B cell (primary cell): ENCODE results near the gene ADAM19. TPM values are rescaled to one million over a fixed set of nuclear protein-coding genes. Genes with fewer than 3 reads are reported as not detected.

Source experiments
- ATAC-seq: fragments of 200-7000 bp; cut with Tn5 transposase; one replicate; pipeline ENCODE4 v1.10.0; 2021; ENCODE audit warnings: low read depth, mild to moderate bottlenecking, moderate number of reproducible peaks, moderate library complexity
- CTCF ChIA-PET: fragments of 350-600 bp; sonication (Branson Sonifier 250); formaldehyde crosslinking; loops from one replicate; lab custom pipeline; 2021; ENCODE audit warnings: antibody characterized with exemption, inconsistent platforms; lab: Charles Lee
- POLR2A ChIA-PET: fragments of 350-600 bp; sonication (Branson Sonifier 250); formaldehyde crosslinking; loops from one replicate; lab custom pipeline; 2021; ENCODE audit warnings: antibody characterized with exemption; lab: Charles Lee
- DNase-seq: peaks from one replicate; pipeline ENCODE4 v3.0.0; 2013
- H2AFZ ChIP-seq: 2 replicates; pipeline ENCODE4 v1.6.1; 2012; ENCODE audit warnings: mild to moderate bottlenecking, low read depth, low read length; ENCODE audit not compliant: insufficient read depth, poor library complexity, severe bottlenecking
- H3K27ac ChIP-seq, 2 donors: 1 replicate in 1 of 2; 2 replicates in 1 of 2; pipeline ENCODE4 v1.5.1; 2012 to 2013; ENCODE audit warnings: low read length in 2 of 2, mild to moderate bottlenecking in 2 of 2, moderate library complexity in 1 of 2
- H3K27me3 ChIP-seq, 4 experiments: fragments of 200-600 bp in 1 of 4; sonication (generic) in 1 of 4; replicated peaks in 1 of 4; 1 replicate in 2 of 4; 2 replicates in 2 of 4; pipeline versions ENCODE4 v1.6.1 to v1.7.0; 2013 to 2016; ENCODE audit warnings: low read length in 3 of 4, mild to moderate bottlenecking in 2 of 4, mixed read lengths in 1 of 4, moderate library complexity in 1 of 4; ENCODE audit not compliant: insufficient read depth in 4 of 4, control insufficient read depth in 3 of 4; ENCODE audit errors: control extremely low read depth in 1 of 4
- H3K36me3 ChIP-seq, 2 experiments: replicated peaks in 1 of 2; 1 replicate in 1 of 2; 2 replicates in 1 of 2; pipeline versions ENCODE4 v1.6.1 to v1.7.1; 2013; ENCODE audit warnings: low read length in 1 of 2; ENCODE audit not compliant: insufficient read depth in 2 of 2, control insufficient read depth in 1 of 2; ENCODE audit errors: control extremely low read depth in 1 of 2, extremely low read depth in 1 of 2
- H3K4me1 ChIP-seq, 2 donors: fragments of 200-600 bp in 1 of 2; sonication (generic) in 1 of 2; 1 replicate in 1 of 2; 2 replicates in 1 of 2; pipeline versions ENCODE4 v1.5.1 to v1.6.1; 2013 to 2017; ENCODE audit warnings: low read length in 2 of 2; ENCODE audit not compliant: control insufficient read depth in 2 of 2, insufficient read depth in 2 of 2
- H3K4me2 ChIP-seq: replicated peaks from 2 replicates; pipeline ENCODE3; 2012; ENCODE audit warnings: mild to moderate bottlenecking, low read depth, low read length; ENCODE audit not compliant: poor library complexity, severe bottlenecking
- H3K4me3 ChIP-seq, 5 experiments: fragments of 200-600 bp in 1 of 5; sonication (generic) in 1 of 5; 1 replicate in 3 of 5; 2 replicates in 2 of 5; pipeline versions ENCODE4 v1.5.1 to v1.7.0; 2011 to 2016; ENCODE audit warnings: low read length in 4 of 5, mild to moderate bottlenecking in 4 of 5, low read depth in 2 of 5, control low read depth in 1 of 5, moderate library complexity in 1 of 5; ENCODE audit not compliant: insufficient read depth in 1 of 5; ENCODE audit errors: control extremely low read depth in 1 of 5, extremely low read depth in 1 of 5
- H3K79me2 ChIP-seq: fragments of 200-600 bp; sonication (generic); one replicate; pipeline ENCODE4 v1.6.0; 2016; ENCODE audit warnings: low read length; ENCODE audit not compliant: control insufficient read depth, insufficient read depth
- H3K9ac ChIP-seq: fragments of 200-600 bp; sonication (generic); 2 replicates; pipeline ENCODE4 v1.6.1; 2017; ENCODE audit warnings: mild to moderate bottlenecking, low read length, moderate library complexity
- H3K9me3 ChIP-seq, 3 donors: one replicate each; pipeline versions ENCODE4 v1.6.1 to v1.7.1; 2013; ENCODE audit warnings: low read length in 2 of 3; ENCODE audit not compliant: control insufficient read depth in 2 of 3, insufficient read depth in 1 of 3; ENCODE audit errors: control extremely low read depth in 1 of 3
- H4K20me1 ChIP-seq: 2 replicates; pipeline ENCODE4 v1.6.0; 2012; ENCODE audit warnings: mild to moderate bottlenecking, low read length; ENCODE audit not compliant: insufficient read depth, control insufficient read depth, poor library complexity, severe bottlenecking
- H3K27ac Mint-ChIP-seq: one replicate; pipeline ENCODE4 v1.8.0; 2021; ENCODE audit warnings: mixed read lengths
- H3K27me3 Mint-ChIP-seq: one replicate; pipeline ENCODE4 v1.8.0; 2021; ENCODE audit warnings: mixed read lengths
- H3K4me1 Mint-ChIP-seq: one replicate; pipeline ENCODE4 v1.8.0; 2021; ENCODE audit warnings: mixed read lengths
- H3K4me3 Mint-ChIP-seq: one replicate; pipeline ENCODE4 v1.8.0; 2021; ENCODE audit warnings: mixed read lengths
- H3K9me3 Mint-ChIP-seq: one replicate; pipeline ENCODE4 v1.8.0; 2022; ENCODE audit warnings: mixed read lengths; ENCODE audit not compliant: insufficient read depth
- EZH2 ChIP-seq: IDR thresholded peaks from 2 replicates; pipeline ENCODE4 v1.6.1; 2012; ENCODE audit warnings: borderline replicate concordance, low read depth, mild to moderate bottlenecking, moderate library complexity, low read length; ENCODE audit not compliant: insufficient read depth, poor library complexity, severe bottlenecking
- WGBS: methylation state at CpG from one replicate; pipeline ENCODE4 v1.1.5; 2013; ENCODE audit warnings: missing lambda C conversion rate; ENCODE audit not compliant: insufficient coverage; 5-methylcytosine and 5-hydroxymethylcytosine counted together
- intact Hi-C: fragments of 100-400 bp; cut with micrococcal nuclease; formaldehyde crosslinking; loops from one replicate; pipeline ENCODE4 v1.10.0; 2022
- polyA plus RNA-seq: library from polyadenylated mRNA; depleted of rRNA; stranded (reverse); fragments of >200 nt; gene quantifications from 2 replicates; pipeline ENCODE4 v1.2.3, GENCODE V29; 2012
- total RNA-seq, 2 donors: library from RNA; stranded (reverse); fragments of 120-200 nt in 1 of 2; gene quantifications; 1 replicate in 1 of 2; 2 replicates in 1 of 2; pipeline versions ENCODE4 v1.2.3 to v1.2.4, GENCODE V29; 2013 to 2022
- TF ChIP-seq, protein P1 (sequence below): fragments of 200-600 bp; IDR thresholded peaks from one replicate; pipeline ENCODE4 v1.8.0; 2022; ENCODE audit warnings: antibody characterized with exemption, mild to moderate bottlenecking

The ADAM19 gene
- total and polyA plus RNA-seq, 2 donors (not counting 1 experiment from before 2014, with no cell fraction given) = 110 to 171 TPM

DNA sequence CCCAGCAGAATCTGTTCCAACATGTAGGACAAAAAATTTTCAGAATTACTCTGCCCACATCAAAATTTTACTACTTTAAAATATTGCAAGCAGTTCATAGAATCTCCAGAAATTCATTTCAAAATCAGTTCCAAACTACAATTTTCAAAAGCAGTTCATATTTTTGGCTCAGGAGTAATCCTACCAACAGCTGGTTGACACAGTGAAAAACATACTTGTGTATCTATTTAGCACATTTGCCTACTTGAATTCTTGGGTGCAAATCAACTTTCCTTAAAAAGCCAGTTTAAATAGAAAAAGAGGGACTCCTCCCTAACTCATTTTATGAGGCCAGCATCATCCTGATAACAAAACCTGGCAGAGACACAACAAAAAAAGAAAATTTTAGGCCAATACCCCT, 45.2 kb upstream of the ADAM19 start:
- CTCF ChIA-PET = interaction anchor here (0.9 kb wide), 1 partner anchor 48 kb away, joined by 3 read pairs; no protein-coding TSS in a partner anchor
- peaks cover 12% of the 10 kb centered on the region for H3K4me1 Mint-ChIP-seq
- Histone ChIP-seq H3K9me3 (no peaks in the 10 kb centered on the region), H2AFZ (no peak overlapping the region), H3K27ac (no peak overlapping the region), H3K9ac (no peak overlapping the region), H4K20me1 (no peaks in the 10 kb centered on the region), H3K4me2 (no peak overlapping the region), H3K36me3 (no peaks in the 10 kb centered on the region), H3K79me2 (peaks cover 5% of the 10 kb centered on the region), H3K4me1 (peaks cover 0 to 2% of the 10 kb centered on the region in 2 donors), H3K4me3 (no peak overlapping the region), H3K27me3 (no peaks in the 10 kb centered on the region)
- intact Hi-C loops = no loop called here
- no peaks in the 10 kb centered on the region for H3K27me3 Mint-ChIP-seq
- H3K4me3 Mint-ChIP-seq = no peak overlapping the region
- no peak for DNase-seq
- ATAC-seq = no peak
- H3K27ac Mint-ChIP-seq = no peak overlapping the region
- no peaks in the 10 kb centered on the region for H3K9me3 Mint-ChIP-seq
- TF ChIP-seq, protein P1, sequence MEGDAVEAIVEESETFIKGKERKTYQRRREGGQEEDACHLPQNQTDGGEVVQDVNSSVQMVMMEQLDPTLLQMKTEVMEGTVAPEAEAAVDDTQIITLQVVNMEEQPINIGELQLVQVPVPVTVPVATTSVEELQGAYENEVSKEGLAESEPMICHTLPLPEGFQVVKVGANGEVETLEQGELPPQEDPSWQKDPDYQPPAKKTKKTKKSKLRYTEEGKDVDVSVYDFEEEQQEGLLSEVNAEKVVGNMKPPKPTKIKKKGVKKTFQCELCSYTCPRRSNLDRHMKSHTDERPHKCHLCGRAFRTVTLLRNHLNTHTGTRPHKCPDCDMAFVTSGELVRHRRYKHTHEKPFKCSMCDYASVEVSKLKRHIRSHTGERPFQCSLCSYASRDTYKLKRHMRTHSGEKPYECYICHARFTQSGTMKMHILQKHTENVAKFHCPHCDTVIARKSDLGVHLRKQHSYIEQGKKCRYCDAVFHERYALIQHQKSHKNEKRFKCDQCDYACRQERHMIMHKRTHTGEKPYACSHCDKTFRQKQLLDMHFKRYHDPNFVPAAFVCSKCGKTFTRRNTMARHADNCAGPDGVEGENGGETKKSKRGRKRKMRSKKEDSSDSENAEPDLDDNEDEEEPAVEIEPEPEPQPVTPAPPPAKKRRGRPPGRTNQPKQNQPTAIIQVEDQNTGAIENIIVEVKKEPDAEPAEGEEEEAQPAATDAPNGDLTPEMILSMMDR = no peak
- no peak for TF ChIP-seq EZH2
- POLR2A ChIA-PET = no interaction called here

DNA sequence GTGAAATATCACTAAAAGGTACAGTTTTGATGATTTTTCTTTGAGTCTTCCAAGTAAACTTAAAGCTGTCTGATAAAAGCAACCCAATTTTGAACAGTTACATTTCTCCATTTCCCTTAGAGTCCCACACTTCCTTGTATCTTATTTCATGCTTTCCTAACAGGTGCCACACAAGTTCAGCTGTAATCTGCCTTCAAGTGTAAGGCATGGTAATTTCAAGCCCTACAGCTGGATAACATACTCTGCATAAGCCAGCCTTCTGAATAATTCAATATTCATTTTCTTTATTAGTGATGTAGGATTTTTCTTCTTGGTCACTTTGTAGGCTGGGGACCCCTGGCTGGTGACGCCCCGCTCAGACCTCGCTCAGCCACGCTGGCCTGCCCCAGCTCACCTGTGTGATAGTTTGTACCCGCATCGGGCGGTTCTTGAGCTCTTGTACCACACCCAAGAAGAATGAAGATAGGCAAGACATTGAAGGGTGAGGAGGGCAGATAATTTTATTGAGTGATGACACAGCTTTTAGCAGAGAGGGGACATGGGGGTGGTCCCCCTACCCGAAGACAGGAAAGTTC, 42.7 kb upstream of the ADAM19 start:
- Histone ChIP-seq H3K4me2 (no peak overlapping the region), H3K36me3 (no peaks in the 10 kb centered on the region), H3K9ac (no peak overlapping the region), H3K27me3 (no peaks in the 10 kb centered on the region), H2AFZ (no peak overlapping the region), H3K27ac (no peak overlapping the region), H3K79me2 (peaks cover 10% of the 10 kb centered on the region), H3K4me1 (peaks cover 9 to 11% of the 10 kb centered on the region in 2 donors), H3K9me3 (no peaks in the 10 kb centered on the region), H3K4me3 (no peak overlapping the region), H4K20me1 (no peaks in the 10 kb centered on the region)
- Mint-ChIP-seq H3K27me3 (no peaks in the 10 kb centered on the region), H3K4me1 (peaks cover 25% of the 10 kb centered on the region), H3K4me3 (no peak overlapping the region), H3K27ac (no peak overlapping the region), H3K9me3 (no peaks in the 10 kb centered on the region)
- POLR2A ChIA-PET = interaction anchor here (0.7 kb wide), 1 partner anchor 20 kb away, joined by 4 read pairs; no protein-coding TSS in a partner anchor
- intact Hi-C loops = no loop called here
- DNase-seq (no peak), ATAC-seq (no peak)
- CTCF ChIA-PET = interaction anchor here (0.7 kb wide), 1 partner anchor 17 kb away, joined by 3 read pairs; no protein-coding TSS in a partner anchor
- 98% methylated on average over 8 of the region's 8 CpGs for WGBS
- TF ChIP-seq, protein P1 = no peak
- no peak for TF ChIP-seq EZH2
